Skin epidermis (tissue), 12 donors: ENCODE measurements around the gene TRAPPC2.
"Not testable (repeated sequence)": the region's sequence is repeated elsewhere in the genome, so short reads cannot be mapped to it uniquely, and the experiment has no call there.

ENCODE experiments used
- H3K27ac ChIP-seq, 21 experiments: fragments of 200-600 bp; sonication (generic) in 11 of 21; one replicate each; pipeline ENCODE4 v1.5.0; 2020; ENCODE audit warnings: mild to moderate bottlenecking in 3 of 21, inconsistent platforms in 2 of 21, moderate library complexity in 2 of 21
- H3K4me3 ChIP-seq, 7 experiments: fragments of 200-600 bp; sonication (generic) in 2 of 7; one replicate each; pipeline ENCODE4 v1.5.0; 2020; ENCODE audit warnings: inconsistent platforms in 2 of 7, mild to moderate bottlenecking in 2 of 7, moderate library complexity in 1 of 7

The TRAPPC2 gene

GRCh38 chrX:13684361-13684760 is 50.1 kb downstream of the TRAPPC2 start:
- H3K4me3 ChIP-seq = no peak overlapping the region
- H3K27ac ChIP-seq = no peak overlapping the region

DNA sequence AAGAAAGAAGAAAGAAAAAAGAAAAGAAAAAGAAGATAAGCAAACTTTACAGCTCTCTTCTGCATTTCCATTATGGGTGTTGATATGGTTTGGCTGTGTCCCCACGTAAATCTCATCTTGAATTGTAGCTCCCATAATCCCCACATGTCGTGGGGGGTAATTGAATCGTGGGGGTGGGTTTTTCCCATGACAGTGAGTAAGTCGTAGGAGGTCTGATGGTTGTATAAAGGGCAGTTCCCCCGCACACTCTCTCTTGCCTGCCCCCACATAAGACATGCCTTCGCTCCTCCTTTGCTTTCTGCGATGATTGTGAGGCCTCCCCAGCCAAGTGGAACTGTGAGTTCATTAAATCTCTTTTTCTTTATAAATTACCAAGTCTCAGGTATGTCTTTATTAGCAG is 52.8 kb downstream of the TRAPPC2 start:
- Histone ChIP-seq H3K4me3 (no peak overlapping the region), H3K27ac (no peak overlapping the region)

DNA sequence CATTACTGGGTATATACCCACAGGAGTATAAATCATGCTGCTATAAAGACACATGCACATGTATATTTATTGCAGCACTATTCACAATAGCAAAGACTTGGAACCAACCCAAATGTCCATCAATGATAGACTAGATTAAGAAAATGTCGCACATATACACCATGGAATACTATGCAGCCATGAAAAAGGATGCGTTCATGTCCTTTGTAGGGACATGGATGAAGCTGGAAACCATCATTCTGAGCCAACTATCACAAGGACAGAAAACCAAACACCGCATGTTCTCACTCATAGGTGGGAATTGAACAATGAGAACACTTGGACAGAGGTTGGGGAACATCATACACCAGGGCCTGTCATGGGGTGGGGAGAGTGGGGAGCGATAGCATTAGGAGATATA is 54.7 kb downstream of the TRAPPC2 start:
- H3K4me3 ChIP-seq, H3K27ac ChIP-seq: not testable (repeated sequence)

DNA sequence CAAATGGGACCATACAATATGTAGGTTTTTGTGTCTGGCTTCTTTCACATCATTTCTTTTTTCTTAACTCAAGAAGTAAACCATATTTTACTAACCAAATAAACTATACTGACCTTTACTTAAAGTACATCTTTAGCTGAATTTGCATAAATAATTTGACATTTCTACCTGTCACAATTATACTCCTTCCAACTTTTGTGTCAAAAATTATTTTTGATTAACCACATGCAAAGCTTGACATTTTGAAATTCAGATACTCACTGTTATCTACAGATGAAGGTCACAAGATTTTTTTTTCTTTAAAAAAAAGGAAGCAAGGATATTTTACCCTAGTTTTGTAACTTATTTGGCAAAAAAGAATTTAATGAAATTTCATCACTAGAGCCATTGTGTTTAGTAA is 57.5 kb downstream of the TRAPPC2 start:
- H3K4me3 ChIP-seq = no peak overlapping the region
- H3K27ac ChIP-seq = no peak overlapping the region

GRCh38 chrX:13673016-13673415 is 61.4 kb downstream of the TRAPPC2 start:
- Histone ChIP-seq H3K27ac (no peak overlapping the region), H3K4me3 (no peak overlapping the region)

- H3K27ac ChIP-seq = no peak overlapping the region
Observed at GRCh38 chrX:13670197-13670596, 64.2 kb downstream of the TRAPPC2 start.

DNA sequence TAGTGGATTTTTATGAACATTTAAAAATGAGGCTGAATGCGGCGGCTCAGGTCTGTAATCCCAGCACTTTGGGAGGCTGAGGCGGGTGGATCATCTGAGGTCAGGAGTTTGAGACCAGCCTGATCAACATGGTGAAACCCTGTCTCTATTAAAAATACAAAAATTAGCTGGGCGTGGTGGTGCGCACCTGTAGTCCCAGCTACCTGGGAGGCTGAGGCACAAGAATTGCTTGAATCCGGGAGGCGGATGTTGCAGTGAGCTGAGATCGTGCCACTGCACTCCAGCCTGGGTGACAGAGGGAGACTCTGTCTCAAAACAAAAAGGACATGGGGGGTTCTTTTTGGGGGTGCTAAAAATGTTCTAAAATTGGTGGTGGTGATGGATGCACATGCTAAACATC is 64.7 kb downstream of the TRAPPC2 start:
- H3K4me3 ChIP-seq = not testable (repeated sequence)
- H3K27ac ChIP-seq = peak overlapping the region in 10 of 21 experiments; percentile 11 to 62 (median 51)

More at GRCh38 chrX:13670197-13670596, 64.2 kb downstream of the TRAPPC2 start:
- no peak overlapping the region for H3K4me3 ChIP-seq

DNA sequence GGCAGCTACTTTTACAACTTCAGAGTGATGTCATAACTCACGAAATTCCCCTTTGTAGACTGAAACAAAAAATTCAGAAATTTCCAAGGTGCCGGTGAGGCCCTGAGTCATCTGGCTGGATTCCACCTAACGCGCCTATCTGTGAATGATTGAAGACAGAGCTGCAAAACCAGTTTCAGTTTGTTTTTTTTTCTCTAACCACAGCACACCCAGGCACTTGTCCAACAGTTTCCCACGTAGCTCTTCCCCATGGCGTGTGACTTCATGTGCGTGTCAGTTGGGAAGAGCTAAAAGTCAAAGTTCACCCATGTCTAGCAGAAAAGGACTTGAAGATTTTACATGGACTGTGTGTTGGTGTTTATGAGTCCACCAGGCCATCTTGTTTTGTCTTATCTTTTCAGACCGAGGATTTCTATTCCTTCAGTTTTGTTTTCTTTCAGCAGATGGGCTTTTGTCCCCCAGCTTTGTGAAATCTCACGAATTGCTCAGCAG is 65.1 kb downstream of the TRAPPC2 start:
- Histone ChIP-seq H3K4me3 (no peak overlapping the region), H3K27ac (peak overlapping the region in 11 of 21 experiments; percentile 11 to 62 (median 49))

- H3K4me3 ChIP-seq = no peak overlapping the region
- H3K27ac ChIP-seq = peak overlapping the region in 1 of 21 experiments; percentile 34
Observed at GRCh38 chrX:13667919-13668318, 66.5 kb downstream of the TRAPPC2 start.

GRCh38 chrX:13666836-13667235 is 67.6 kb downstream of the TRAPPC2 start:
- peak overlapping the region in 1 of 21 experiments; percentile 10 for H3K27ac ChIP-seq

GRCh38 chrX:13664020-13664419 is 70.4 kb downstream of the TRAPPC2 start:
- Histone ChIP-seq H3K4me3 (no peak overlapping the region), H3K27ac (no peak overlapping the region)

More at GRCh38 chrX:13666836-13667235, 67.6 kb downstream of the TRAPPC2 start:
- no peak overlapping the region for H3K4me3 ChIP-seq

GRCh38 chrX:13662355-13662791 is 72.0 kb downstream of the TRAPPC2 start:
- Histone ChIP-seq H3K27ac (peak overlapping the region in 8 of 21 experiments; percentile 5 to 74 (median 41)), H3K4me3 (no peak overlapping the region)
